Neuronal stem cell (in vitro differentiated cells): ENCODE measurements around the gene SLC22A16.

Source experiments
- DNase-seq: peaks from one replicate; pipeline ENCODE4 v3.0.0-alpha.2; 2013; ENCODE audit warnings: low spot score
- H2AFZ ChIP-seq: one replicate; pipeline ENCODE4 v1.6.1; 2013; ENCODE audit warnings: mild to moderate bottlenecking, low read length, inconsistent platforms
- H2AK5ac ChIP-seq: 2 replicates; pipeline ENCODE4 v1.6.1; 2013; ENCODE audit warnings: low read depth, mild to moderate bottlenecking, inconsistent platforms, low read length, moderate library complexity, mixed read lengths
- H2BK120ac ChIP-seq: 2 replicates; pipeline ENCODE4 v1.6.1; 2013; ENCODE audit warnings: low read depth, mild to moderate bottlenecking, inconsistent platforms, low read length, moderate library complexity, mixed read lengths
- H2BK12ac ChIP-seq: one replicate; pipeline ENCODE4 v1.6.1; 2013; ENCODE audit warnings: low read length, inconsistent platforms
- H2BK15ac ChIP-seq: 2 replicates; pipeline ENCODE4 v1.6.1; 2013; ENCODE audit warnings: mild to moderate bottlenecking, low read length, inconsistent platforms, mixed read lengths
- H2BK5ac ChIP-seq: one replicate; pipeline ENCODE4 v1.6.1; 2013; ENCODE audit warnings: inconsistent platforms, mild to moderate bottlenecking, low read length, moderate library complexity
- H3K14ac ChIP-seq: one replicate; pipeline ENCODE4 v1.6.1; 2013; ENCODE audit warnings: low read length, inconsistent platforms
- H3K18ac ChIP-seq: 2 replicates; pipeline ENCODE4 v1.6.1; 2013; ENCODE audit warnings: low read length, inconsistent platforms
- H3K23ac ChIP-seq: 2 replicates; pipeline ENCODE4 v1.6.1; 2013; ENCODE audit warnings: low read depth, mild to moderate bottlenecking, mixed read lengths, low read length, inconsistent platforms; ENCODE audit not compliant: poor library complexity
- H3K27ac ChIP-seq: replicated peaks from 3 replicates; pipeline ENCODE4 v1.5.1; 2013; ENCODE audit warnings: low read length, inconsistent platforms
- H3K27me3 ChIP-seq, 3 experiments: 2 replicates each; pipeline ENCODE4 v1.6.1; 2013; ENCODE audit warnings: low read length in 3 of 3, mild to moderate bottlenecking in 2 of 3, inconsistent platforms in 1 of 3, low read depth in 1 of 3, mixed read lengths in 1 of 3, moderate library complexity in 1 of 3; ENCODE audit not compliant: control insufficient read depth in 3 of 3, insufficient read depth in 3 of 3
- H3K36me3 ChIP-seq, 2 donors: replicated peaks in 1 of 2; 2 replicates each; pipeline ENCODE4 v1.6.1; 2013; ENCODE audit warnings: low read length in 2 of 2; ENCODE audit not compliant: control insufficient read depth in 2 of 2, insufficient read depth in 2 of 2
- H3K4ac ChIP-seq: 2 replicates; pipeline ENCODE4 v1.6.1; 2013; ENCODE audit warnings: inconsistent platforms, mild to moderate bottlenecking, low read length, moderate library complexity
- H3K4me1 ChIP-seq, 2 donors: 1 replicate in 1 of 2; 2 replicates in 1 of 2; pipeline ENCODE4 v1.6.1; 2013; ENCODE audit warnings: low read length in 2 of 2, low read depth in 1 of 2; ENCODE audit not compliant: control insufficient read depth in 2 of 2, insufficient read depth in 1 of 2
- H3K4me2 ChIP-seq: one replicate; pipeline ENCODE4 v1.6.1; 2013; ENCODE audit warnings: mild to moderate bottlenecking, low read length, inconsistent platforms; ENCODE audit not compliant: insufficient read depth, poor library complexity, severe bottlenecking
- H3K4me3 ChIP-seq, 2 donors: 2 replicates each; pipeline ENCODE4 v1.5.1; 2013; ENCODE audit warnings: low read length in 2 of 2, mild to moderate bottlenecking in 2 of 2, inconsistent platforms in 1 of 2, moderate library complexity in 1 of 2
- H3K79me1 ChIP-seq: one replicate; pipeline ENCODE4 v1.6.1; 2013; ENCODE audit warnings: low read depth, mild to moderate bottlenecking, inconsistent platforms, low read length, moderate library complexity
- H3K9ac ChIP-seq: one replicate; pipeline ENCODE4 v1.6.1; 2013; ENCODE audit warnings: mild to moderate bottlenecking, low read depth, low read length, inconsistent platforms; ENCODE audit not compliant: poor library complexity
- H3K9me3 ChIP-seq, 2 donors: replicated peaks in 1 of 2; 2 replicates each; pipeline versions ENCODE3 to v1.6.1; 2013; ENCODE audit warnings: low read length in 2 of 2, mild to moderate bottlenecking in 2 of 2, inconsistent platforms in 1 of 2, low read depth in 1 of 2, mixed read lengths in 1 of 2, moderate library complexity in 1 of 2; ENCODE audit not compliant: control insufficient read depth in 2 of 2, insufficient read depth in 1 of 2
- H4K8ac ChIP-seq: one replicate; pipeline ENCODE4 v1.6.1; 2013; ENCODE audit warnings: low read depth, mild to moderate bottlenecking, inconsistent platforms, low read length, moderate library complexity
- H4K91ac ChIP-seq: one replicate; pipeline ENCODE4 v1.6.1; 2013; ENCODE audit warnings: low read length, low read depth, mild to moderate bottlenecking, inconsistent platforms; ENCODE audit not compliant: poor library complexity
- WGBS, 2 donors: extraction: QIAGEN DNeasy Blood & Tissue Kit; methylation state at CpG; one replicate each; pipeline ENCODE4 v1.1.7; 2013; ENCODE audit warnings: missing lambda C conversion rate in 2 of 2, mixed read lengths in 1 of 2; ENCODE audit not compliant: insufficient read length in 2 of 2, insufficient replicate concordance in 1 of 2; ENCODE audit errors: extremely low coverage in 2 of 2; 5-methylcytosine and 5-hydroxymethylcytosine counted together

Gene SLC22A16

DNA sequence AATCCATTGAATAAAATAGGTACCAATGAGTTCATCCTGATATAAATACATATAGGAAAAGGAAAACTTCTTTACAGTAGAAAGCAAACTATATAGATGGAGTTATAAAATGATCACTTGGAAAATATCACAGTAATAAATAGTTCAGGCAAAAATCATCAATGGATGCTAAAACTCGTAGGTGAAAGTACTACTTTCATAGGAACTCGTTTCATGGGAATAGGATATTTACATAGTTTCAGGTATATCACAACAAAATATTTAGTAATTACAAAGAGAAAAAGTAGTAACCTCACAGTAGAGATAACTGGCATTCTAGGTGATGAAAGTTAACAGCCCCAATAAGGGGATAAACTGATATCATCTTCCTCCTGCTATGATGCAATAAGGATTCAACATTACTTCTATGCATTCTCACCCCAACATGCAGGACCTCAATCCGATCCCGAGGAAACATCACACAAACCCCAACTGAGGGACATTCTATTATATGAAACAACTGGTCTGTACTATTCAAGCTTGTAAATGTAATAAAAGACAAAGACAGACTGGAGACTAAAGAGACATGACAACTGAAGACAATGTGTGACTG is 74.7 kb downstream of the SLC22A16 start:
- Histone ChIP-seq H3K23ac (no peak overlapping the region), H2AK5ac (no peak overlapping the region), H3K27me3 (no peaks in the 10 kb centered on the region), H2BK12ac (no peak overlapping the region), H3K4me3 (no peak overlapping the region), H3K79me1 (no peaks in the 10 kb centered on the region), H3K9me3 (no peaks in the 10 kb centered on the region), H3K4me1 (no peaks in the 10 kb centered on the region), H4K8ac (no peak overlapping the region), H3K36me3 (no peaks in the 10 kb centered on the region), H2BK5ac (no peak overlapping the region), H3K4ac (no peak overlapping the region), H3K9ac (no peak overlapping the region), H4K91ac (no peak overlapping the region), H2AFZ (no peak overlapping the region), H3K4me2 (no peak overlapping the region), H2BK120ac (no peak overlapping the region), H3K27ac (no peak overlapping the region), H3K14ac (no peak overlapping the region), H3K18ac (no peak overlapping the region), H2BK15ac (no peak overlapping the region)
- DNase-seq, result no peak
- no CpG with 5 or more reads among the region's 4 CpGs for WGBS, 2 donors

DNA sequence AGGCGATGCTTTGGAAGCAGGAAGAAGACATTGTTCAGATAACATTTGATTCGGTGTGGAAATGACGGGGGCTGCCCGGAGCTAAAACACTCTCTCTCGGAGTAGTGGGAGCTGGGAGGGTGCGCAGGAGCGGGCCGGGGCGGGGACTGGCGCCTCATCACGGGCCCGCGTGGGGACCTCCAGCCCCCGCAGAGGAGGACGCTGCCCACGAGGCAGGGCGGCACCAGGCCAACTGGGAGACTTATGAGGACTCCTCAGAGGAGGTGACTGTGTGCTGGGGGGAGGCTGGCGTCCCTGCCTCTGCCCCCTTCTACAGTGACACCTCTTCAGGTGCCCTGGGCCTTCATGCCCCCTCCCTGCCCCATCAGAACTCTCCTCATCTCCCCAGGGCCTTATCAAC is 76.2 kb downstream of the SLC22A16 start:
- Histone ChIP-seq H3K4me3 (no peak overlapping the region), H3K18ac (no peak overlapping the region), H2BK120ac (no peak overlapping the region), H3K23ac (no peak overlapping the region), H3K14ac (no peak overlapping the region), H4K91ac (no peak overlapping the region), H4K8ac (no peak overlapping the region), H3K4me1 (no peaks in the 10 kb centered on the region), H2BK5ac (no peak overlapping the region), H3K36me3 (no peaks in the 10 kb centered on the region), H2AFZ (no peak overlapping the region), H3K4me2 (no peak overlapping the region), H2AK5ac (no peak overlapping the region), H3K9me3 (no peaks in the 10 kb centered on the region), H2BK12ac (no peak overlapping the region), H3K27ac (no peak overlapping the region), H2BK15ac (no peak overlapping the region), H3K27me3 (no peaks in the 10 kb centered on the region), H3K9ac (no peak overlapping the region), H3K4ac (no peak overlapping the region), H3K79me1 (no peaks in the 10 kb centered on the region)
- WGBS, 2 donors, result no CpG with 5 or more reads among the region's 18 CpGs
- no peak for DNase-seq

DNA sequence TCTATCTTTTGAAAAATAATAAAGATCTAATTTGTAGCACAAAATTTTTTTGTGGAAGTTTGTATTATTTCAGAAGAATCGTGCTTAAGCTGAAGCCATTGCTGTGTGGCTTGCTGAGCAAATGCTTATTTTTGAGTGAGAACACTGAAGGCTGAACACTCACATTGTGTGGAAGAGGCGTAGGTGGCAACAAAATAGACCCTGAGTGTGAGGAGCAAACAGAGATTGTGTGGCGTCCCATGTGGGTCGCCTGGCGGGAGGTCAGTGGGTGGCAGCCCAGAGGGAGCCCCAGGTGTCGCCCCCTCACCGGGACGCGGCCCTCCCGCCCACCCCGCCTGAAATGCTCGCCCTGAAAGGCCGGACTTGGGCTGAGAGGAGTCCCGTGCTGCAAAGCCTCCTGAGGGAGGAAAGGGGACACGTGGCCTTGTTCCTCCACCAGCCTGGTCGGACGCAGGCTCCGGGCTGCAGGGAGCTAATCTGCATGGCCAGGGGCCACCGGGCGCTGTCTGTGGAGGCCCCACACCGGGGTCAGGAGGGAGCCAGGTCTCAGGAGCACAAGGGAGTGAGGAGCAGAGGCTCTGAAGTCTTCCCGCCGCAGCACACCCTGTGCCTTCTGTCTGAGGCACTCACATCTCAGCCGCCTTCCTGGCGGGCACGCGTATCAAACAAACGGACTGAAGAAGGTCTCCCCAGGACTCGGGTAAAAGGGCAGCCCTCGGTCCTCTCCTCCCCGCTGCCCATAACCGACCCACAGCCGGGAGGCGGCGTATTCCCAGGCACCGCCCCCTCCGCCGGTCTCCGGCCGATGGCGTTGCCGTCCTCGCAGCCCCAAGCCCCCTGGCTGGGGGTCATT is 77.0 kb downstream of the SLC22A16 start:
- no peak overlapping the region for H2BK5ac ChIP-seq
- no peak overlapping the region for H3K4me2 ChIP-seq
- no peaks in the 10 kb centered on the region for H3K4me1 ChIP-seq
- H3K27ac ChIP-seq, result no peak overlapping the region
- H3K4me3 ChIP-seq, result no peak overlapping the region
- no peaks in the 10 kb centered on the region for H3K36me3 ChIP-seq
- no CpG with 5 or more reads among the region's 43 CpGs for WGBS, 2 donors
- H3K23ac ChIP-seq, result peak overlapping the region; percentile 12
- no peaks in the 10 kb centered on the region for H3K9me3 ChIP-seq
- H3K14ac ChIP-seq, result peak overlapping the region; percentile 22
- H2AK5ac ChIP-seq, result no peak overlapping the region
- peak overlapping the region; percentile 7 for H2BK15ac ChIP-seq
- H4K8ac ChIP-seq, result no peak overlapping the region
- H3K18ac ChIP-seq, result peak overlapping the region; percentile 75
- no peak overlapping the region for H2BK12ac ChIP-seq
- DNase-seq, result no peak
- no peak overlapping the region for H3K9ac ChIP-seq
- no peak overlapping the region for H4K91ac ChIP-seq
- no peaks in the 10 kb centered on the region for H3K27me3 ChIP-seq
- no peaks in the 10 kb centered on the region for H3K79me1 ChIP-seq
- no peak overlapping the region for H2AFZ ChIP-seq
- no peak overlapping the region for H3K4ac ChIP-seq
- H2BK120ac ChIP-seq, result no peak overlapping the region

DNA sequence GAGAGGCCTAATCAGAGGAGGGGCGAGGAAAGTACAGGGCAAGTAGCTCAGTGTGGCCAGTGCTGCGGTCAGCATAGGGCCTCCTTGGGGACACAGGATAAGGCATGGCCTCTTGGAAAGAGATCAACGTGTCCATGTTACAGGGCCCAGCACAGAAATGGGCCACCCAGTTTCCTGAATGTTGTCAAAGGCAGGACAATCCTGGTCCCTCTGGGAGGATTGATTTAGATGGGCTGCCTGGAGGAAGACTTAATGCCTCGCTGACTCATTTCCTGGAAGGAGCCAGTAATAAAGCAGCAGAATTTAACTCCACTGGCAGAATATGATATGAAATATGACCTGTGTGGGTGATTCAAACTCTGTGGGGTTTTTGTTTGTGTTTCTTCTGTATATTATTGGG is 77.6 kb downstream of the SLC22A16 start:
- Histone ChIP-seq H3K79me1 (no peaks in the 10 kb centered on the region), H3K4ac (no peak overlapping the region), H2BK120ac (no peak overlapping the region), H3K36me3 (no peaks in the 10 kb centered on the region), H2BK15ac (no peak overlapping the region), H3K27me3 (no peaks in the 10 kb centered on the region), H3K9me3 (no peaks in the 10 kb centered on the region), H4K91ac (no peak overlapping the region), H2BK12ac (no peak overlapping the region), H3K9ac (no peak overlapping the region), H3K27ac (no peak overlapping the region), H3K4me1 (no peaks in the 10 kb centered on the region), H3K4me2 (no peak overlapping the region), H2AK5ac (no peak overlapping the region), H3K23ac (no peak overlapping the region), H3K18ac (no peak overlapping the region), H4K8ac (no peak overlapping the region), H3K14ac (no peak overlapping the region), H2AFZ (no peak overlapping the region), H3K4me3 (no peak overlapping the region), H2BK5ac (no peak overlapping the region)
- no peak for DNase-seq
- no CpG with 5 or more reads among the region's 4 CpGs for WGBS, 2 donors
